ENCODE results near the gene ZDHHC14. TPM values are rescaled to one million over a fixed set of nuclear protein-coding genes. Genes with fewer than 3 reads are reported as not detected.
"Not testable (repeated sequence)": the region's sequence is repeated elsewhere in the genome, so short reads cannot be mapped to it uniquely, and the experiment has no call there.

Gene ZDHHC14
- total RNA-seq, 1 donor from 2014 or later = 6.5 TPM

GRCh38 chr6:157445277-157446009 lies 64.5 kb downstream of the ZDHHC14 start:
- no peak for DNase-seq

GRCh38 chr6:157447735-157448134 lies 66.7 kb downstream of the ZDHHC14 start:
- DNase-seq = no peak

- no peak for DNase-seq
Measured at GRCh38 chr6:157449610-157450009, 68.6 kb downstream of the ZDHHC14 start.

- no peak for DNase-seq
Measured at GRCh38 chr6:157450931-157451742, 70.1 kb downstream of the ZDHHC14 start.

- no peak for DNase-seq
Measured at GRCh38 chr6:157452096-157452495, 71.1 kb downstream of the ZDHHC14 start.

GRCh38 chr6:157453131-157453530 lies 72.1 kb downstream of the ZDHHC14 start:
- no peak for DNase-seq

- DNase-seq = no peak
Measured at GRCh38 chr6:157453978-157454377, 73.0 kb downstream of the ZDHHC14 start.

GRCh38 chr6:157454762-157455714 lies 74.0 kb downstream of the ZDHHC14 start:
- no peak for DNase-seq

GRCh38 chr6:157455731-157456523 lies 74.9 kb downstream of the ZDHHC14 start:
- DNase-seq = no peak

- no peak for DNase-seq
Measured at GRCh38 chr6:157456524-157456829, 75.5 kb downstream of the ZDHHC14 start.

DNA sequence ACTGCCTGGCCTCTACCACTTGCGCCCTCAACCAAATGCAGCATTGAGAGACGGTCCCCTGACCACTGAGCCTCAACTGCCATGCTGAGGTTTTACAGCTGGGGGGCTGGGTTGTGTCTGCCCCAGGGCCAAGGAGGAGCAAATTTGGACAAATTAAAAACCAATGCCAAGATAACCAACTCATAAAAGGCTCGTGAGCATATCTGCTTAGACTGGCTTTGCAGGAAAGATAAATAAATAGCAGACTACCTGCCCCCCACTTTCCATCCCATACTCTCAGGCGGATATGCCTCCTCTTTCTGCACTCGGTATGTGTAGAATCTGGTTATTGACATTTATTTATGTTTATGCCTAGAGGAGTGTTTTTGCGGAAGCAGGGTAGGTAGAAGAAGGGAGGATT lies 76.8 kb downstream of the ZDHHC14 start:
- no peak for DNase-seq

- DNase-seq = no peak
Measured at GRCh38 chr6:157459327-157459726, 78.3 kb downstream of the ZDHHC14 start.

- DNase-seq = no peak
Measured at GRCh38 chr6:157460182-157460999, 79.4 kb downstream of the ZDHHC14 start.

- DNase-seq = no peak
Measured at GRCh38 chr6:157461000-157461915, 80.3 kb downstream of the ZDHHC14 start.

- DNase-seq = no peak
Measured at GRCh38 chr6:157462956-157463742, 82.2 kb downstream of the ZDHHC14 start.

DNA sequence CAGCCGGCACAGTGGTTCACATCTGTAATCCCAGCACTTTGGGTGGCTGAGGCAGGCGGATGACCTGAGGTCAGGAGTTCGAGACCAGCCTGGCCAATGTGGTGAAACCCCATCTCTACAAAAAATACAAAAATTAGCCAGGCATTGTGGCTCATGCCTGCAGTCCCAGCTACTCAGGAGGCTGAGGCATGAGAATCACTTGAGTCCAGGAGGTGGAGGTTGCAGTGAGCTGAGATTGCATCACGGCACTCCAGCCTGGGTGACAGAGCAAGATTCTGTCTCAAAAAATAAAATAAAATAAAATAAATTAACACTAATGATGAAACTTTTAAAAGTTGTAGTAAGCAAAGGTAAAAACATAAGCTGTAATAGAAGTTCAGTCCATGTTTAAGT lies 82.7 kb downstream of the ZDHHC14 start:
- not testable (repeated sequence) for DNase-seq

DNA sequence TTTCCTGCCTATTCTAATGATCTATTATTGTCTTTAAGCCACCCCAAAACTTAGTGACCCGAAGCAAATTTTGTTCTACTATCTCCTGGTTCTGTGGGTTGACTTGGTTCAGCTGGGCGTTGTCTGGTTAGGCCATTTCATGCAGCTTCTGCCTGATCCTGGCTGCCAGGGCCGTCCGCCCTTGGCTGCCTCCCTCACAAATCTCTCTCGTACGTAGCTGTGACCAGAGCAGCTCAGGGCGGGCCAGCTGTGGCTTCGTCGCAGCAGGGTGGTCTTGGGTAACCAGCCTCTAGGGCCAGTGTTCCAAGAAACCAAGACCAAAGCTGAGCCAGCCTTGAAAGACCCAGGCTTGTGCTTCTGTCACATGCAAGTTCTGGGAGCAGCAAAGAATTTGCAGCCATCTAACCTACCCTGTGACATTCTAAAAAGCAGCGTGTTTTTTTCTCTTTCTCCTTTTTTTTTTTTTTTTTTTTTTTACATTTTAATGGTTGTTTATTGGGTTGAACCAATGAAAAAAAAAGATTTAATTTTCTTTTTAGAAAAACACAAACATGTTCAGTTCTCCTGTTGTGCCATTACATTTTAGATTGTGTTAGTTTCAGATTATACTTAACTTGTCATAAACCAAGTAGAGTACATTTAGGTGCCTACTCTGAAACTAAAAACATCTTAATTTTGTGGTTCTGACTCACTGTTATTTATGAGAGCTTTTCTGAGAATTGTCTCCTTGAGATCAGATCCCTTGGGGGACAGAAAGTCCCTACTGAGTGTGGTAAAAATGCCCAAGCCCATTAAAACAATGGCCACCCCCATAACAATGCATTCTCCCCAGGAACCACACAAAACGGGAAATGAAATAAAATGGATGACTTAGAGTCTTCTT lies 83.9 kb downstream of the ZDHHC14 start:
- peak; percentile 77 for DNase-seq

- no peak for DNase-seq
Measured at GRCh38 chr6:157466342-157466648, 85.3 kb downstream of the ZDHHC14 start.

All from tongue (tissue), 2 donors.